HFFc6 (cell line): ENCODE results near the gene ALK. TPM values are rescaled to one million over a fixed set of nuclear protein-coding genes. Genes with fewer than 3 reads are reported as not detected.

Experiments used
- DNase-seq: peaks from one replicate; pipeline ENCODE4 v3.0.0-alpha.2; 2018
- H3K27ac Mint-ChIP-seq: 2 replicates; pipeline ENCODE4 v1.8.0; 2020; ENCODE audit warnings: mild to moderate bottlenecking, mixed read lengths
- H3K27me3 Mint-ChIP-seq: 2 replicates; pipeline ENCODE4 v1.8.0; 2021; ENCODE audit warnings: mild to moderate bottlenecking, moderate library complexity, mixed read lengths; ENCODE audit not compliant: insufficient read depth
- H3K36me3 Mint-ChIP-seq: 2 replicates; pipeline ENCODE4 v1.8.0; 2021; ENCODE audit warnings: low read depth, mixed read lengths
- H3K4me1 Mint-ChIP-seq: 2 replicates; pipeline ENCODE4 v1.8.0; 2020; ENCODE audit warnings: low read depth, mixed read lengths
- H3K4me3 Mint-ChIP-seq: 2 replicates; pipeline ENCODE4 v1.8.0; 2020; ENCODE audit warnings: mild to moderate bottlenecking, moderate library complexity, mixed read lengths
- H3K9me3 Mint-ChIP-seq: 2 replicates; pipeline ENCODE4 v1.8.0; 2020; ENCODE audit warnings: mild to moderate bottlenecking, mixed read lengths
- total RNA-seq, 6 experiments: library from RNA; stranded (reverse); fragmentation: NEBNext Ultra II Directional; extraction: Animal tissue kit (Norgen Biotek cat#: 25700); gene quantifications; 2 replicates in 1 of 6; 3 replicates in 5 of 6; pipeline ENCODE4 v1.2.3, GENCODE V29; 2021
- TF ChIP-seq, protein P1 (sequence below): fragments of 200-600 bp; sonication (generic); IDR thresholded peaks from 2 replicates; pipeline ENCODE4 v1.5.0; 2021; ENCODE audit warnings: antibody characterized with exemption, mild to moderate bottlenecking

ALK gene
- total RNA-seq, 6 experiments from 2014 or later, result not detected

DNA sequence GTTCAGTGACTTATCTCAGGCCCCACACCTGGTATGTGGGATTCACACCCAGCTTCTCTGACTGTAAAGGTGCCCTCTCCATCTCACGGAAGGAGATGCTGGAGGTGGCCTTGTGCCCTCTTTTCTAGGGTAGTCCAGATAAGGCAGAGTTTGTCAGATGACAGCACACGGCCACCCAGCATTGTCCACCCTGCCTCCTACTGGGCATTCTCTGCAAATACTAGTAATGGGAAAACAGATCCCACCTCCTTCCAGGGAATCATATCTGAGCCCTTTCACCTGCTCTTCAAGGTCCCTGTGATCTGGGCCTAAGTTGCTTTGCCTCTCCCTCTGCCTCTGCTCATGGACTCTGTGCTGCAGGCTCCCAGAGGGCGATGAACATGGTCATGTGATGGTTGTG is 591.5 kb downstream of the ALK start:
- TF ChIP-seq, protein P1, sequence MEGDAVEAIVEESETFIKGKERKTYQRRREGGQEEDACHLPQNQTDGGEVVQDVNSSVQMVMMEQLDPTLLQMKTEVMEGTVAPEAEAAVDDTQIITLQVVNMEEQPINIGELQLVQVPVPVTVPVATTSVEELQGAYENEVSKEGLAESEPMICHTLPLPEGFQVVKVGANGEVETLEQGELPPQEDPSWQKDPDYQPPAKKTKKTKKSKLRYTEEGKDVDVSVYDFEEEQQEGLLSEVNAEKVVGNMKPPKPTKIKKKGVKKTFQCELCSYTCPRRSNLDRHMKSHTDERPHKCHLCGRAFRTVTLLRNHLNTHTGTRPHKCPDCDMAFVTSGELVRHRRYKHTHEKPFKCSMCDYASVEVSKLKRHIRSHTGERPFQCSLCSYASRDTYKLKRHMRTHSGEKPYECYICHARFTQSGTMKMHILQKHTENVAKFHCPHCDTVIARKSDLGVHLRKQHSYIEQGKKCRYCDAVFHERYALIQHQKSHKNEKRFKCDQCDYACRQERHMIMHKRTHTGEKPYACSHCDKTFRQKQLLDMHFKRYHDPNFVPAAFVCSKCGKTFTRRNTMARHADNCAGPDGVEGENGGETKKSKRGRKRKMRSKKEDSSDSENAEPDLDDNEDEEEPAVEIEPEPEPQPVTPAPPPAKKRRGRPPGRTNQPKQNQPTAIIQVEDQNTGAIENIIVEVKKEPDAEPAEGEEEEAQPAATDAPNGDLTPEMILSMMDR, result peak; percentile 54
- Mint-ChIP-seq H3K27ac (no peak overlapping the region), H3K4me3 (no peak overlapping the region), H3K4me1 (no peaks in the 10 kb centered on the region), H3K27me3 (peaks cover 14% of the 10 kb centered on the region), H3K9me3 (no peaks in the 10 kb centered on the region), H3K36me3 (no peaks in the 10 kb centered on the region)
- no peak for DNase-seq

DNA sequence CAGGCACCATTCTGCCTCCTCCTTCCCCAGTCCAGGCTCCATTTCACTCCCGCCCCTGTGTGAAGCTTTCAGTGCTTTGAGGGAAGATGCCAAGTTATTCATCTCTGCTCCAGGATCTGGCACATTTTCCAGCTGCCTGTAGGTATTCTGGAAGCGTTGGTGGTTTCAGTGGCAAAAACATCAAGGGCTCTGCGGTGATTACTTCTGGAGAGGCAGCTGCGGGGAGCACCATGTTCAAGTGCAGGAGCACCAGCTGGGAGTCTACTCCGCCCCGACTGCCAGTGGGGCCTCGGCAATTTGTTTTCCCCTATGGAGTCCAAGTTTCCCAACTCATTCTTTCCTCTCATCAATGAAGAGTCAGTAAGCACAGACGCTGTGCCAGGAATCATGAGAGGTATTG is 594.5 kb downstream of the ALK start:
- peaks cover 16% of the 10 kb centered on the region for H3K27me3 Mint-ChIP-seq
- no peak overlapping the region for H3K4me3 Mint-ChIP-seq
- no peaks in the 10 kb centered on the region for H3K9me3 Mint-ChIP-seq
- DNase-seq, result no peak
- no peak overlapping the region for H3K27ac Mint-ChIP-seq
- H3K4me1 Mint-ChIP-seq, result peaks cover 7% of the 10 kb centered on the region
- no peaks in the 10 kb centered on the region for H3K36me3 Mint-ChIP-seq
- TF ChIP-seq, protein P1, result no peak

DNA sequence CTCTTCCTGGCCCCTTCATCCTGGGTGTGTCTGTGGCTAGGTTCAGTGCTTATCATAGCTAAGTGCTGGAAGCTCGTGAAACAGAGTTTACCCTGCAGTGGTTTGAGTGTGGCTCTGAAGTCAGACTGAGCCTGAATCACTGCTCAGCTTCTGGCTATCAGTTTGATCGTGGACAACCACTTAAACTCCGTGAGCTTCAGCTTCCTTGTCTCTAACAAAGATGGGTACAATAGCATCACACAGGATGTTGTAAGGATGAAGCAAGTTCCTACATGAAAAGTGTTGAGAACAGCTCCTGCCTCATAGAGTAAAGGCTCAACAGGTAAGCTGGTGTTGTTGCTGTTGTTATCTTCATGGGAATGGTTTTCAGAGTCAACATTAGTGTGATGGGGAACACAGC is 595.8 kb downstream of the ALK start:
- no peak for DNase-seq
- TF ChIP-seq, protein P1, result no peak
- Mint-ChIP-seq H3K4me1 (peaks cover 12% of the 10 kb centered on the region), H3K9me3 (no peaks in the 10 kb centered on the region), H3K27ac (no peak overlapping the region), H3K4me3 (no peak overlapping the region), H3K36me3 (no peaks in the 10 kb centered on the region), H3K27me3 (peaks cover 14% of the 10 kb centered on the region)

DNA sequence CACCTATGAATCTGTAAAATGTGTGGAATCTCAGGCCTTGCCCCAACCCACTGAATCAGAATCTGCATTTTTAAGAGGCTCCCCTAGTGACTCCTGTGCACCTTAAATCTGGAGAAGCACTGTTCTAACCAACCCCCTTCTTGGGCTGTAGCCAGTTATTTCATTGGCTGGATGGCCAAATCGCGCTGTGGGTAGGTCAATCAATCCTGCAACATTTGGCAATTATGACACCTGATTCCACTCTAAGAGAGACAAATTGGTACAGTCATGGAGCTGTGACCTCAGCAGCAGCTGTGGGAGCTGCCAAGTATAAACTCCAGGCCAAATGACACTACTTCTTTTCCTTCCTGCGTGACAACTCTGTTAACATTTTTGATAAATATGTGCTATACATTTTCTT is 597.4 kb downstream of the ALK start:
- H3K27ac Mint-ChIP-seq, result no peak overlapping the region
- peaks cover 12% of the 10 kb centered on the region for H3K4me1 Mint-ChIP-seq
- no peak overlapping the region for H3K4me3 Mint-ChIP-seq
- no peak for DNase-seq
- no peaks in the 10 kb centered on the region for H3K36me3 Mint-ChIP-seq
- H3K9me3 Mint-ChIP-seq, result no peaks in the 10 kb centered on the region
- TF ChIP-seq, protein P1, result no peak
- H3K27me3 Mint-ChIP-seq, result peaks cover 14% of the 10 kb centered on the region

DNA sequence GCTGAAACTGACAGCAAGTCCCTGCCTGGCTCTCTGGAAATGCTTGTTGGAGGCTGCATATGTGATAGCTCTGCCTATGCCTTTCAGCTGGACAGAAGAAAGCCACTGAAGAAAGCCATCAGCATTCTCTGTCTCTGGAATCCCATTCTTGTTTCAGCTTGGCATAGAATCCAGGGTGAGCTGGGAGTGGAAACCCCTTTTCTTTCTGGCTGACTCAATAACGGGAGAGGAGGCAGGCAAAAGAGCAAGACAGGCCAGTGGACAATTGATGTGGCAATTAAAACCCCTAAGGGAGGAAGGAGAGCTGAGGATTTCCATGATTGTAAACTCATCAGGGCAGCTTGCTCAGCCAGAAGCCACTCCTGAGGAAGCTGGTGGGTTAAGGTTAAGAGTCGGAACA is 598.1 kb downstream of the ALK start:
- H3K27me3 Mint-ChIP-seq, result peaks cover 18% of the 10 kb centered on the region
- TF ChIP-seq, protein P1, result no peak
- peaks cover 12% of the 10 kb centered on the region for H3K4me1 Mint-ChIP-seq
- H3K36me3 Mint-ChIP-seq, result no peaks in the 10 kb centered on the region
- no peak overlapping the region for H3K27ac Mint-ChIP-seq
- no peaks in the 10 kb centered on the region for H3K9me3 Mint-ChIP-seq
- H3K4me3 Mint-ChIP-seq, result no peak overlapping the region
- no peak for DNase-seq

DNA sequence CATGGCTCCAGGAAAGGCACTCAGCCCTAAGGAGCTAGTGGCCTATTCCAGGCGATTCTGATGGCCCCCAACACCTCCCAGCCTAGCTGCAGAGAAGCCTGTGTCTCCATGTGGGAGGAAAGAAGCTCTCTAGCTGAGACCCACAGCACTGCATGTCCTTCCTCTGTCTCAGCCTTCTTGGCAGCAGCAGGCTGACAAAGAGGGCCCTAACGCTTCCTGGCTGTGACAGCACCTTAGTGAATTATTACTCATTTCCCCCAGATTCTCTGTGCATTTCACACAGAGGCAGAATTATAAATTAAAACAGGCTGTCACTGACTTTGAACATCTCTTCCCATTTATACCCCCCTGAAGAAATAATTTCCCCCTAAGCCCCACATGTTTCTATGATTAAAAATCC is 599.4 kb downstream of the ALK start:
- peaks cover 12% of the 10 kb centered on the region for H3K4me1 Mint-ChIP-seq
- peak; percentile 11 for DNase-seq
- no peaks in the 10 kb centered on the region for H3K9me3 Mint-ChIP-seq
- no peak overlapping the region for H3K4me3 Mint-ChIP-seq
- TF ChIP-seq, protein P1, result no peak
- no peaks in the 10 kb centered on the region for H3K36me3 Mint-ChIP-seq
- H3K27me3 Mint-ChIP-seq, result peaks cover 12% of the 10 kb centered on the region
- H3K27ac Mint-ChIP-seq, result no peak overlapping the region
